ENCODE results near the gene TMEM109.

The TMEM109 gene

GRCh38 chr11:60927600-60927999 is 13.6 kb downstream of the TMEM109 start:
- no peaks in the 10 kb centered on the region for H3K4me1 ChIP-seq
- TF ChIP-seq CTCF (IDR thresholded peaks at IDR 0.05): no peak
- H3K9me3 ChIP-seq (ENCODE audit: control insufficient read depth, low read length): no peaks in the 10 kb centered on the region
- H3K9ac ChIP-seq: no peak overlapping the region
- H3K4me2 ChIP-seq (ENCODE audit: low read length): no peak overlapping the region
- no peak overlapping the region for H3K27ac ChIP-seq
- no peaks in the 10 kb centered on the region for H3K27me3 ChIP-seq (ENCODE audit: control insufficient read depth, insufficient read depth, low read length)
- H3K4me3 ChIP-seq (ENCODE audit: low read depth, low read length): no peak overlapping the region
- no peaks in the 10 kb centered on the region for H3K79me2 ChIP-seq
- H3K36me3 ChIP-seq (ENCODE audit: control insufficient read depth, insufficient read depth, low read length): no peaks in the 10 kb centered on the region
- H2AFZ ChIP-seq: no peak overlapping the region

GRCh38 chr11:60928563-60929001 is 14.6 kb downstream of the TMEM109 start:
- no peaks in the 10 kb centered on the region for H3K27me3 ChIP-seq (ENCODE audit: control insufficient read depth, insufficient read depth, low read length)
- no peak overlapping the region for H3K4me2 ChIP-seq (ENCODE audit: low read length)
- no peaks in the 10 kb centered on the region for H3K9me3 ChIP-seq (ENCODE audit: control insufficient read depth, low read length)
- H2AFZ ChIP-seq: no peak overlapping the region
- no peak overlapping the region for H3K4me3 ChIP-seq (ENCODE audit: low read depth, low read length)
- no peak for TF ChIP-seq CTCF (IDR thresholded peaks at IDR 0.05)
- no peaks in the 10 kb centered on the region for H3K79me2 ChIP-seq
- no peak overlapping the region for H3K9ac ChIP-seq
- H3K4me1 ChIP-seq: no peaks in the 10 kb centered on the region
- no peaks in the 10 kb centered on the region for H3K36me3 ChIP-seq (ENCODE audit: control insufficient read depth, insufficient read depth, low read length)
- H3K27ac ChIP-seq: no peak overlapping the region

GRCh38 chr11:60929764-60930163 is 15.8 kb downstream of the TMEM109 start:
- Histone ChIP-seq H3K27ac (no peak overlapping the region), H3K36me3 (ENCODE audit: control insufficient read depth, insufficient read depth, low read length) (no peaks in the 10 kb centered on the region), H3K4me2 (ENCODE audit: low read length) (no peak overlapping the region), H3K4me1 (no peaks in the 10 kb centered on the region), H3K9me3 (ENCODE audit: control insufficient read depth, low read length) (no peaks in the 10 kb centered on the region), H2AFZ (no peak overlapping the region), H3K27me3 (ENCODE audit: control insufficient read depth, insufficient read depth, low read length) (no peaks in the 10 kb centered on the region), H3K4me3 (ENCODE audit: low read depth, low read length) (no peak overlapping the region), H3K79me2 (no peaks in the 10 kb centered on the region), H3K9ac (no peak overlapping the region)
- TF ChIP-seq CTCF (IDR thresholded peaks at IDR 0.05): no peak

- Histone ChIP-seq H3K9ac (no peak overlapping the region), H3K79me2 (no peaks in the 10 kb centered on the region), H3K4me2 (ENCODE audit: low read length) (no peak overlapping the region), H3K4me1 (no peaks in the 10 kb centered on the region), H3K27me3 (ENCODE audit: control insufficient read depth, insufficient read depth, low read length) (no peaks in the 10 kb centered on the region), H3K9me3 (ENCODE audit: control insufficient read depth, low read length) (no peaks in the 10 kb centered on the region), H3K4me3 (ENCODE audit: low read depth, low read length) (no peak overlapping the region), H2AFZ (no peak overlapping the region), H3K27ac (no peak overlapping the region), H3K36me3 (ENCODE audit: control insufficient read depth, insufficient read depth, low read length) (no peaks in the 10 kb centered on the region)
- TF ChIP-seq CTCF (IDR thresholded peaks at IDR 0.05): no peak
These were observed 16.4 kb downstream of the TMEM109 start for GRCh38 chr11:60930394-60930793.

- Histone ChIP-seq H3K4me1 (no peaks in the 10 kb centered on the region), H3K36me3 (ENCODE audit: control insufficient read depth, insufficient read depth, low read length) (no peaks in the 10 kb centered on the region), H3K4me2 (ENCODE audit: low read length) (no peak overlapping the region), H3K4me3 (ENCODE audit: low read depth, low read length) (no peak overlapping the region), H3K9me3 (ENCODE audit: control insufficient read depth, low read length) (no peaks in the 10 kb centered on the region), H3K9ac (no peak overlapping the region), H2AFZ (no peak overlapping the region), H3K79me2 (no peaks in the 10 kb centered on the region), H3K27me3 (ENCODE audit: control insufficient read depth, insufficient read depth, low read length) (no peaks in the 10 kb centered on the region), H3K27ac (no peak overlapping the region)
- no peak for TF ChIP-seq CTCF (IDR thresholded peaks at IDR 0.05)
These were observed 18.0 kb downstream of the TMEM109 start for GRCh38 chr11:60931917-60932316.

Data from parathyroid adenoma (tissue), 2 donors.